ENCODE measurements around the gene URI1.
"Not testable (repeated sequence)": the region's sequence is repeated elsewhere in the genome, so short reads cannot be mapped to it uniquely, and the experiment has no call there.

Gene URI1

DNA sequence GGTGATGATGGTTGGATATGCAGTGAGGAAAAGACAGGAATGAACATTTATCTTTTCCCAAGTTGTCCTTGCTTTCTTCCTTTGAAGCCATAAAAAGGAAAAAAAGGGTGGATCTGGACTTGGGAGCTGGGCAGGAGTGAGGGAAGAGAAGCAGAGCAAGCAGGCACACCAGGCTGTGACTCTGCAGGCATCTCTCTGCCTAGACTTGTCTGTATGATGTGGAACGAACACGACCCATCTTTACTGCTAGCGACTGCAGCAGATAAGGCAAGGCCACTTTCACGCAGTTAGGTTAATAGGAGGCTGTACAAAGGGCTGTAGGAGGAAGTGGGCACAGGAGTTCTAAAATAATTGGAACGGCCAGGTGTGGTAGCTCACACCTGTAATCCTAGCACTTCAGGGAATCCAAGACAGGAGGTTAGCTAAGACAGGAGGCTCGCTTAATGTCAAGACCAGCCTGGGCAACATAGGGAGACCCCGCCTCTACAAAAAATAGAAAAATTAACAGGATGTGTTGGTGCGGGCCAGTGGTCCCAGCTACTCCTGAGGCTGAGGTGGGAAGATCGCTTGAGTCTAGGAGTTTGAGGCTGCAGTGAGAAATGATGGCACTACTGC is 961 bp upstream of the URI1 start:
- no peak for DNase-seq (ENCODE audit: extremely low read depth in 1 of 2, low read depth in 1 of 2)

DNA sequence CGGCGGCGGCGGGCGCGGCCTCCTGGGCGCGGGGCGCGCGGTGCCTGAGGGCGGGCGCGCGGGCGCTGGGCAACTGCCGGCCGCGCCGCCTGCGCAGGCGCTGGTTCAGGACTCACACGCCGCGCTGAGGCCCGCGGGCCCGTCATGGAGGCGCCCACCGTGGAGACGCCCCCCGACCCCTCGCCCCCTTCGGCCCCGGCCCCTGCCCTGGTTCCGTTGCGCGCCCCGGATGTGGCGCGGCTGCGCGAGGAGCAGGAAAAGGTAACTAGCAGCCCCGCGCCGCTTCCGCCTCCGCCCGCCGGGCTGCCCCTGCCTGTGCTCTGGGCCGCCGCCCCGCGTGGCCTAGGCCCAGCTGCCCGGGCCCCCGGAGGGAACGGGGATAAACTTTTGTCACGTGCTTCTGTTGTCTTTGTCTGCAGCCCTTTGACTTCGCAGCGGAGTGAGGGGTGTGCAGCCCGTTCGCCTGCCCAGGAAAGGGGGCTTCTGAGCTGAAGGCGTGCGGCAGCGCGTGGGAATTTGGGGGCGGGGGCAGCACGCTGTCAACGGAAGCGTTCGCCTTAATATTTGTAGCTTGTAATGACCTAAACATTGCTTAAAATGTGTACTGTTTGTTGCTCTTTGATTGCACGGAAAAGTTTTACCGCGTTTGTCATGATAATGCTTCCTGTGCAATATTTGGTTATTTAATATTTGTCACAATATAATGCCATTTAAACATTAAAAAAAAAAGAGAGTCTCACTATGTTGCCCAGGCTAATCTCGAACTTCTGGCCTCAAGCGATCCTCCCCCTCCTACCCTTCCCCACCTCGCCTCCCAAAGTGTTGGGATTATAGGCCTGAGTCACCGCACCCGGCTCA is 594 bp downstream of the URI1 start:
- peak; percentile 51 to 56 for DNase-seq (ENCODE audit: extremely low read depth in 1 of 2, low read depth in 1 of 2)

GRCh38 chr19:29943615-29944014 is 1.6 kb downstream of the URI1 start:
- DNase-seq (ENCODE audit: extremely low read depth in 1 of 2, low read depth in 1 of 2), result no peak

- DNase-seq (ENCODE audit: extremely low read depth in 1 of 2, low read depth in 1 of 2), result no peak
Measured at GRCh38 chr19:29944390-29945012, 2.5 kb downstream of the URI1 start.

GRCh38 chr19:29945017-29945416 is 3.0 kb downstream of the URI1 start:
- no peak for DNase-seq (ENCODE audit: extremely low read depth in 1 of 2, low read depth in 1 of 2)

- DNase-seq (ENCODE audit: extremely low read depth in 1 of 2, low read depth in 1 of 2), result no peak
Measured at GRCh38 chr19:29945433-29945832, 3.4 kb downstream of the URI1 start.

DNA sequence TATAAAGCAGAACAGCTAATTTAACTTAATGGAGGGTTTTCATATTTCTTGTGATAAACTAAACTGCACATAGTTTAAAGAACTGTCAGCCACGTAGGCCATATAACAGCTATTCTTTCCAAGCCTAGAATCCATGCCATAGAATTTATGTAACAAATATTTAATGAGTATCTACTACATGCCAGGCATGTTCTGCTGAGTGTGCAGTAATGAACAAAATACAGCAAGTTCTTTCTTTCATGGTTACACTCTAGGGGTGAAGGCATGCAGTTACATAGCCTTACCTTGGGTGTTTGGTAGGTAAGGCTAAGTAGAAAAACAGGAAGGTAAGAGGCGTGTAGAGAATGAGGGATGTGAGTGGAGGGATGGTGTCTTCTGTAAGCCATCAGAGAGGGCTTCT is 4.6 kb downstream of the URI1 start:
- no peak for DNase-seq (ENCODE audit: extremely low read depth in 1 of 2, low read depth in 1 of 2)

- DNase-seq (ENCODE audit: extremely low read depth in 1 of 2, low read depth in 1 of 2), result no peak
Measured at GRCh38 chr19:29947871-29948270, 5.8 kb downstream of the URI1 start.

DNA sequence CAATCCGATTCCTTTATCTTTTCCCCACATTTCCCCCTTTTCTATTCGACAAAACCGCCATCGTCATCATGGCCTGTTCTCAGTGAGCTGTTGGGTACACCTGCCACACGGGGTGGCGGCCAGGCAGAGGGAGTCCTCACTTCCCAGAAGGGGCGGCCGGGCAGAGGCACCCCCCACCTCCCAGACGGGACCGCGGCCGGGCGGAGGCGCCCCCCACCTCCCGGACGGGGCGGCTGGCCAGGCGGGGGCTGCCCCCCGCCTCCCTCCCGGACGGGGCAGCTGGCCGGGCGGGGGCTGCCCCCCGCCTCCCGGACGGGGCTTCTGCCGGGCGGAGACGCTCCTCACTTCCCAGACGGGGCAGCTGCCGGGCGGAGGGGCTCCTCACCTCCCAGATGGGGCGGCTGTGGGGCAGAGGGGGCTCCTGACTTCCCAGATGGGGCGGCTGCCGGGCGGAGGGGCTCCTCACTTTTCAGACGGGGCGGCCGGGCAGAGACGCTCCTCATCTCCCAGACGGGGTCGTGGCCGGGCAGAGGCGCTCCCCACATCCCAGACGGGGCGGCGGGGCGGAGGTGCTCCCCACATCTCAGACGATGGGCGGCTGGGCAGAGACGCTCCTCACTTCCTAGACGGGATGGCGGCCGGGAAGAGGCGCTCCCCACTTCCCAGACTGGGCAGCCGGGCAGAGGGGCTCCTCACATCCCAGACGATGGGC is 6.9 kb downstream of the URI1 start:
- not testable (repeated sequence) for DNase-seq (ENCODE audit: extremely low read depth in 1 of 2, low read depth in 1 of 2)

- no peak for DNase-seq (ENCODE audit: extremely low read depth in 1 of 2, low read depth in 1 of 2)
Measured at GRCh38 chr19:29952177-29952576, 10.1 kb downstream of the URI1 start.

DNA sequence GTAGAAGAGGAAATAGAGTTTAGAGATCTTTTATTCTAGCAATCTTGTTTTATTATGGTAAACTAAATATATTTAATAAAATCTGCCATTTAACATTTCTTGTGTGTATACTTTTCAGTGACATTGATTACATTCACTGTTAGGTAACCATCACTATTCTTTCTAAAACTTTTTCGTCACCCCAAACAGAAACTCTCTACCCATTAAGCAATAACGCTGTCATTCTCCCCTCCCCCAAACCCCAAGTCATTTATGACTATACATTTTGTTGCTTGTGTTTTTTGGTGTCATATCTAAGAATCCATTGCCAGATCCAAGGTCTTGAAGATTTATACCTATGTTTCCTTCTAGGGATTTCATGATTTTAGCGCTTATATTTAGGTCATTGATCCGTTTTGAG is 10.6 kb downstream of the URI1 start:
- DNase-seq (ENCODE audit: extremely low read depth in 1 of 2, low read depth in 1 of 2), result no peak

DNA sequence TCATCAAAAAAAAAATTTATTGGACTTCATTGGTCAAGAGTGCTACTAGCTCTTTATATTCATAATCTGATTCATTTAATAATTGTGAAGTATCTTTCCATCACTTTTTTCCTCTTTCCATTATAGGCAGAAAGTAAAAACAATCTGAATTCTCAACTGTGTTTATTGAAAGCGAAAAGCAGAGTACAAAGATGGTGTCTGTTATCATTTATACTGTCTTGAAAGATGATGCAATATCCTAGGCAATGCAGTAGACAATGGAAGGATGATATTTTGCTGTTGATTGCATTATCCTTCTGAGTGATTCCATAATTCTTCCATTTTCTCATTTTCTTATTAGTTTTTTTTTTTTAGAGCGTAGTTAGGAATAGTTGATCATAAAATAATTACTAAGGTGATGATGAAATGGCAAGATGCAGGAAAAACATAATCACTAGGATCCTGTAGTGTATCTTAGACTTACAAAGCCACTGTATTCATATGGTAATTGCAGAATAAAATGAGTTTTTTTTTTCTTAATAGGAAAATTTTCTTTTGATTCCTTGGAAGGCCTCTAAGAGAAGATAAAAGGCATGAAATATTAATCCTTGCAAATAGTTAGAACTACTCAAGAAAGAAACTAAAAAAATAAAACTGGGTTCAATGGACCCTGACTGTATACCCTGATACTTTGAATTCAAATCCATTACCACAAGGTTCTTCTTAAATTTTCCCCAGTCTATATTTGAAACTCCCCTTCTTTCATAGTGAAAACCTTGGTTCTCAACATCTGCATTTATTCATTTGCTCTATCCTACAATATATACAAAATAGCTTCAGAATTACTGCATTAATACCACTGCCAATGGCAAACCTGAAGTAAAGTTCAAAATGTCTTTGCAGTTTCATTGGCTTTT is 11.6 kb downstream of the URI1 start:
- DNase-seq (ENCODE audit: extremely low read depth in 1 of 2, low read depth in 1 of 2), result no peak

- DNase-seq (ENCODE audit: extremely low read depth in 1 of 2, low read depth in 1 of 2), result no peak
Measured at GRCh38 chr19:29956855-29957254, 14.8 kb downstream of the URI1 start.

GRCh38 chr19:29961311-29961710 is 19.3 kb downstream of the URI1 start:
- no peak for DNase-seq (ENCODE audit: extremely low read depth in 1 of 2, low read depth in 1 of 2)

- no peak for DNase-seq (ENCODE audit: extremely low read depth in 1 of 2, low read depth in 1 of 2)
Measured at GRCh38 chr19:29962793-29963192, 20.8 kb downstream of the URI1 start.

DNA sequence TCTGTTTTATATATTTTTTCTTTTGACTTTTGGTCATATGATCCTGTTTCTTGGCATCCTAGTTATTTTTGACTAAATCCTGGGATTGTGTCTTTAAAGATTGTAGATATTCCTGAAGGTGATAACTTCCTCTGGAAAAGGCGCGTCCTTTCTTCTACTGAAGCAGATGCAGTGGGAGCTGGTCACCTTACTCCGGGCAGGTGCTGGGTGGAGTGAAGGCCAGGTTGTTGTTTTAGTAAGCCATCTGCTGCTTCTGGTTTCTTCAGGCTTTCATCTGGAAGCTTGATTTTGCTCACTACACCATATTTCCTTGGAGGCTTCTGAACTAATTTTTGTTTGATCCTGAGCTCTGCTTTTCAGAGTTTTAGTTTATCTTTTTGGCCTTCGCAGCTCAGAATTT is 21.5 kb downstream of the URI1 start:
- DNase-seq (ENCODE audit: extremely low read depth in 1 of 2, low read depth in 1 of 2), result no peak

- no peak for DNase-seq (ENCODE audit: extremely low read depth in 1 of 2, low read depth in 1 of 2)
Measured at GRCh38 chr19:29964171-29964570, 22.1 kb downstream of the URI1 start.

DNA sequence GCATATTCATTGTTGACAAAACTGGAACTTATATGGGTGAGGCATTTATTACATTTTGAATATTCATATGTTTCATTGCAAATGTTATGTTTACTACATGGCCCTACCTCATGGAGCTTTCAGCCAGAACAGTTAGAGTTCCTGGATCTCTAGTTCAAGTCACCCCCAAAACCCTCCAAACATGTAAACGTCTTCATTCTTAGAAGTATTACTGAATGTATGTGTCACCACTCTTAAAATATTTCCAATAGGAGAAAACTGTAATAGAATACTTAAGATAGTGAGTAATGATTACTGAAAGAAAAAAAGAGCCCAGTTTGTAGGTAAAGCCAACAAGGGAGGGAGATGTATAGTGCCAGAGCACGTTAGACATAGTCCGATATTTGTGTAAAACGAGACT is 23.5 kb downstream of the URI1 start:
- no peak for DNase-seq (ENCODE audit: extremely low read depth in 1 of 2, low read depth in 1 of 2)

- not testable (repeated sequence) for DNase-seq (ENCODE audit: extremely low read depth in 1 of 2, low read depth in 1 of 2)
Measured at GRCh38 chr19:29966142-29966541, 24.1 kb downstream of the URI1 start.

- DNase-seq (ENCODE audit: extremely low read depth in 1 of 2, low read depth in 1 of 2), result no peak
Measured at GRCh38 chr19:29966588-29967249, 24.7 kb downstream of the URI1 start.

Data from stimulated activated CD8-positive, alpha-beta memory T cell treated with anti-CD3 and anti-CD28 coated beads, Interleukin-7, amount 100 ng/mL, for 48 hours (primary cell).